C4-2B (cell line): ENCODE data around the gene THEM4.
"Not testable (repeated sequence)": the region's sequence is repeated elsewhere in the genome, so short reads cannot be mapped to it uniquely, and the experiment has no call there.

Source experiments
- H3K27ac ChIP-seq: fragments of 450-650 bp; 2 replicates; pipeline ENCODE4 v1.5.1; 2017
- ZFX ChIP-seq: fragments of 450-650 bp; IDR thresholded peaks from 2 replicates; pipeline ENCODE4 v1.6.1; 2017
- TF ChIP-seq, protein P1 (sequence below): fragments of 450-650 bp; conservative IDR thresholded peaks from 2 replicates; pipeline ENCODE4 v1.5.1; 2017; ENCODE audit warnings: mild to moderate bottlenecking

THEM4 gene

GRCh38 chr1:151905070-151905442, 4.3 kb downstream of the THEM4 start:
- no peak overlapping the region for H3K27ac ChIP-seq

DNA sequence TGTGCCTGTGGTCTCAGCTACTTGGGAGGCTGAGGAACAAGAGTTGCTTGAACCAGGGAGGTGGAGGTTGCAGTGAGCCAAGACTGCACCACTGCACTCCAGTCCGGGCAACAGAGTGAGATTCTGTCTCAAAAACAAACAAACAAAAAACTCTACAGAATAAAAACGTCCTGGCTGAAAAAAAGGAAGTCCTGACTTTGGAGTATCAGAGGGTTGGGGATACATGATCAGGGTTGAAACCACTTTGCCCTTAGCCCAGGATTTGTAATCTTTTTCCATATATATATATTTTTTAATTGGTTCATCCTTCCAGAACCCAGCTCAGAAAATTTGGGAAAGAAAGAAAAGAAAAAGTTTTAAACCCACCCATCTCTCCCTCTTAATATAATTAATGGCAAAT, 6.5 kb downstream of the THEM4 start:
- TF ChIP-seq, protein P1, sequence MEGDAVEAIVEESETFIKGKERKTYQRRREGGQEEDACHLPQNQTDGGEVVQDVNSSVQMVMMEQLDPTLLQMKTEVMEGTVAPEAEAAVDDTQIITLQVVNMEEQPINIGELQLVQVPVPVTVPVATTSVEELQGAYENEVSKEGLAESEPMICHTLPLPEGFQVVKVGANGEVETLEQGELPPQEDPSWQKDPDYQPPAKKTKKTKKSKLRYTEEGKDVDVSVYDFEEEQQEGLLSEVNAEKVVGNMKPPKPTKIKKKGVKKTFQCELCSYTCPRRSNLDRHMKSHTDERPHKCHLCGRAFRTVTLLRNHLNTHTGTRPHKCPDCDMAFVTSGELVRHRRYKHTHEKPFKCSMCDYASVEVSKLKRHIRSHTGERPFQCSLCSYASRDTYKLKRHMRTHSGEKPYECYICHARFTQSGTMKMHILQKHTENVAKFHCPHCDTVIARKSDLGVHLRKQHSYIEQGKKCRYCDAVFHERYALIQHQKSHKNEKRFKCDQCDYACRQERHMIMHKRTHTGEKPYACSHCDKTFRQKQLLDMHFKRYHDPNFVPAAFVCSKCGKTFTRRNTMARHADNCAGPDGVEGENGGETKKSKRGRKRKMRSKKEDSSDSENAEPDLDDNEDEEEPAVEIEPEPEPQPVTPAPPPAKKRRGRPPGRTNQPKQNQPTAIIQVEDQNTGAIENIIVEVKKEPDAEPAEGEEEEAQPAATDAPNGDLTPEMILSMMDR, result no peak
- TF ChIP-seq ZFX, result no peak
- no peak overlapping the region for H3K27ac ChIP-seq

More at GRCh38 chr1:151905070-151905442, 4.3 kb downstream of the THEM4 start:
- TF ChIP-seq ZFX, result no peak
- TF ChIP-seq, protein P1, result no peak

GRCh38 chr1:151900804-151901203, 8.5 kb downstream of the THEM4 start:
- not testable (repeated sequence) for H3K27ac ChIP-seq

GRCh38 chr1:151898519-151898991, 10.8 kb downstream of the THEM4 start:
- TF ChIP-seq ZFX, result no peak
- TF ChIP-seq, protein P1, result no peak
- no peak overlapping the region for H3K27ac ChIP-seq

DNA sequence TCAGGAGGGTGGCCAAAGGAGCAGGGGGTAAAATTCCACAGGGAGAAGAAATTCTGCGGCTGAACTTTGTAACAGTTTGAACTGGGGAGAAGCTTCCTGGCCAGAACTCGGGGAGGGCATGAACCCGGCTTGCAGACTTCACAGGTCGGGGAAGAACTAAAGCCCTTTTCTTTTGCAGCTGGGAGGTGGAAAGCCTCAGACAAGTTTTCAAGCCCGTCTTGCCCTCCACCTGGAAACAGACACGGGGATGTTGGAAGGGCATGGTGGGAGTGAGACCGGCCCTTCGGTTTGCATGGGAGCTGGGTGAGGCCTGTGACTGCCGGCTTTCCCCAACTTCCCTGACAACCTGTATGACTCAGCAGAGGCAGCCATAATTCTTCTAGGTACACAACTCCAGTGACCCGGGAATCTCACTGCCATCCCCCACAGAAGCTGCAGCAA, 11.3 kb downstream of the THEM4 start:
- TF ChIP-seq, protein P1, result no peak
- no peak for TF ChIP-seq ZFX
- no peak overlapping the region for H3K27ac ChIP-seq

DNA sequence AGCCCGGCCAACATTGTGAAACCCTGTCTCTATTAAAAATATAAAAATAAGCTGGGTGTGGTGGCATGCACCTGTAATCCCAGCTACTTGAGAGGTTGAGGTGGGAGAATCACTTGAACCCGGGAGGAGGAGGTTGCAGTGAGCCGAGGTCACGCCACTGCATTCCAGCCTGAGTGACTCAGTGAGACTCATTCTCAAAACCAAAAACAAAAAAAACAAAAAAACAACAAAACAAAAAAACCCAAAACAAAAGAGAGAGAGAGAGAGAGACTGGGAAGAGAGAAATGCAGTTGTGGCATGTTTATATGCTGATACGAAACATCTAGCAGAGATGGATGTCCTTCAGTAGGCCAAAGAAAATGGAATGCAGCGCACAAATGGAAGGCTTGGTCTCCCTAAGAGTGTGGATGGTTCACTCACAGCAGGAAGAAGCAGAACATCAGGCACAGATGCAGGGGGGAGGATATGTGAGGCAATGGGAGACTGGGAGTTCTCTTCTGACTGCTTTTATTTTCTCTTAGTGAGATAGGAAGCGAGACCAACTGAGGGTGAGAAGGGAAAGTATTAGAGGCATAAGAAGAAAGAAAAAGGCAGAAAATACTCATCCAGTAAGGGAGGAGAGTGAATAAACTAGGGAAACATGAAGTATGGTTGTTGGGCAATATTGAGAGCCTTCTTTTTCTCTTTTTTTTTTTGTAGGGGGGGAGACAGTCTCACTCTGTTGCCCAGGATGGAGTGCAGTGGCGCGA, 16.0 kb downstream of the THEM4 start:
- TF ChIP-seq, protein P1, result no peak
- TF ChIP-seq ZFX, result no peak
- no peak overlapping the region for H3K27ac ChIP-seq

DNA sequence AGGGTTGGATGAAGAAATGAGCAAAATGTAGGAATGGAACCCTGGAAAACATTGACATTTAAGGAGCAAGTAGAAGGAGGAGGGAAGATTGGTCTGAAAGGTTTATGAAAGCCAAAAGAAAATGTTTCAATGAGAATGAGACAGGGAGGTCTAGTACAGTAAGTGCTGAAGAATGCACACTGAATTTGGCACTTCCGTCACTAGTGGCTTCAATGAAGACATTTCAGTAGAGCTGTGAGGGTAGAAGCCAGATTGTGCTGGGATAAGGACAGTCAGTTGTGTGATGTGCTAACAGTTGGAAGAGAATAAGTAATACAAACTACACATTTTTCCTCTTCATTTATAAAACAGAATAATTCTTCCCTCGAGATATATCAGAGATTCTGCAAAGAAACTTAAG, 17.1 kb downstream of the THEM4 start:
- H3K27ac ChIP-seq, result no peak overlapping the region
- TF ChIP-seq ZFX, result no peak
- TF ChIP-seq, protein P1, result no peak

GRCh38 chr1:151891512-151891911, 17.8 kb downstream of the THEM4 start:
- no peak overlapping the region for H3K27ac ChIP-seq
- TF ChIP-seq, protein P1, result no peak
- TF ChIP-seq ZFX, result no peak
